GM04504 (cell line): ENCODE data around the gene CAP2.
"Not testable (repeated sequence)": the region's sequence is repeated elsewhere in the genome, so short reads cannot be mapped to it uniquely, and the experiment has no call there.

Source experiments
- DNase-seq: peaks from one replicate; pipeline ENCODE4 v3.0.0-alpha.2; 2012; ENCODE audit warnings: low read depth

Gene CAP2

DNA sequence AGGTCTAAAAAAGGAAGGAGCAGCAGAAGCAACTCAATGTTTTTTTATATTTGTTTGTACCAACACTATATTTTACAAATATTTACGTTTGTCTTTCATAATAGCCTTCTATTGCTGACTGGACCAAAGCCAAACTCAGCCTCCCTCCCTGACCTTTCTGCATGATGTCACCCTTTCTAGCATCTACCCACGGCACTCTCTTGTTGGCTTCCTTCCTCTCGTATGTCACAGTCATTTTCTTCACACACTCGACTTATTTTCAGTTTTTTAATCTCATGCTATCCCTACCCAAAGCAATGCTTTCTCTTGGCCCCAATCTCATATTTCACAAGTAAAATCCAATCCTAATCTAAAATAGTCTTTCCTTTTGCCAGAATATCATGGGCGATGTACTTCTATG, 190.4 kb downstream of the CAP2 start:
- DNase-seq: no peak

DNA sequence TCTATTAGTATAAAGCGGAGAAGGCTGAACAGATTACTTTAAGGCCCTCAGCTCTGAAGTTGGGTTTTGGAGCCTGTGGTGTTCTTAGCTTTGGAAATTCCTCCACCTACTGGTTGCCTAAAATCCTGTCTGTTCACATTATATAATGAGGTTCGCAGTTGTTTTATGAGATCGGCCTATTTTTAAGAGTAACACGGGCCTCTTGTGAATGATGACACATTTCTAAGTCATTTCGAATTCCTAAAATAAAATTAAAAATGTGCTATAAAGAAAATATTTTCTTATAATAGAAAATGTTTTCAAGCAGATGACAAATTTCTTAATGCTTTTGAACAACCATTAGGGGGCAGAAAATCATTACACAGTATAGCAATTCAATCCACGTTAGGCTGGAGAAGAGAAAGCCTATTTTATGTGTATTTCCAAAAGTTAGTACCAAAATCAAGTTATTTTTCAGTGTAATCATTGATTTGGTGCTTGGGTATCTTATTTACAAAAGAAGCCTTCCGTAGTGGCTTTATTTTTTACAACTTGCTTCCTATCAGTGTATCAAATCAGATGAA, 190.9 kb downstream of the CAP2 start:
- DNase-seq: peak; percentile 65

DNA sequence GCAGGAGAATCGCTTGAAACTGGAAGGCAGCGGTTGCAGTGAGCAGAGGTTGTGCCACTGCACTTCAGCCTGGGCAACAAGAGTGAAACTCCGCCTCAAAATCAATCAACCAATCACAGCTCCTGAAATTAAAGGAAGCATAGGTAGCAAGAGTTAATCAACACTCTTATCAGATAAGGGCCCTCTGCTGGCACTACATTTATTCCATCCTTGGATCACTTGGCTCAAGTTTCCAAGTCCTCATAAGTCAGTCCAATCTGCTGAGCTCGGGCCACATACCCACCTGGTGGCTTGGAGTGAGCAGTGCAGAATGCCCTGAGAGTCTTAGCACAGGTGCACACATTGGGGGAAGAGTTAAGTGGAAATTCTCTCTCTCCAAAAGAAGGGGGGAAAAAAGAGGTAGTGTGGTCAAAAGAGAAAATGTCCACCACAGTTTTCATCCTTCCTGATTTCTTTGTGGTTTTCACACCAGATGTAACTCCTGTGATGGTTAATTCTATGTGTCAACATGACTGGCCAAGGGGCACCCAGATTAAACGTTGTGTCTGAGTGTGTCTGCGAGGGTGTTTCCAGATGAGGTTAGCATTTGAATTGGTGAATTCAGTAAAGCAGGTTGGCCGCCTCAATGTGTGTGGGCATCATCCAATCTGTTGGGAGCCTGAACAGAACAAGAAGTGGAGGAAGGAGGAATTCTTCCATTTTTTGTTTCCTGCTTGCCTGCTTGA, 192.5 kb downstream of the CAP2 start:
- DNase-seq: no peak

DNA sequence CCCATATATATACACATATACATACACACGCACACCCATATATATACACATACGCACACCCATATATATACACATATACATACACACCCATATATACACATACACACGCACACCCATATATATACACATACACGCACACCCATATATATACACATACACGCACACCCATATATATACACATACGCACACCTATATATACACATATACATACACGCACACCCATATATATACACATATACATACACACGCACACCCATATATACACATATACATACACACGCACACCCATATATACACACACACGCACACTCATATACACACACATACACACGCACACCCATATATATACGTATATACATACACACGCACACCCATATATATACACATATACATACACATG, 193.2 kb downstream of the CAP2 start:
- not testable (repeated sequence) for DNase-seq

DNA sequence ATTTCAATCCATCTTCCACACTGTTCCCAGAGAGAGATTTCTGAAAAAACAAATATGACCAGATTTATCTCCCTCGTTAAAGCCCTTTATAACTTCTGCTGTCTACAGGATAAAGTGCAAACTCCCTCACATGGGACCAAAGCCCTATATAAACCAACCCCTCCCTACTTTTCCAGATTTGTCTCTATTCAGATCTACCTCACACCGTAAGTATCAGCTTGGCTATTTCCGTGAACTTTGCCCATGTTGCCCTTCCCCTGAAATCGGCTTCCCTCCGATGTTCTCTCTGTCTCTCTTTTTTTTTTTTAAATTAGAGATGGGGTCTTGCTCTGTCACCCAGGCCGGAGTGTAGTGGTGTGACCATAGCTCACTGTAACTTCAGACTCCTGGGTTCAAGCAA, 194.6 kb downstream of the CAP2 start:
- DNase-seq: no peak

DNA sequence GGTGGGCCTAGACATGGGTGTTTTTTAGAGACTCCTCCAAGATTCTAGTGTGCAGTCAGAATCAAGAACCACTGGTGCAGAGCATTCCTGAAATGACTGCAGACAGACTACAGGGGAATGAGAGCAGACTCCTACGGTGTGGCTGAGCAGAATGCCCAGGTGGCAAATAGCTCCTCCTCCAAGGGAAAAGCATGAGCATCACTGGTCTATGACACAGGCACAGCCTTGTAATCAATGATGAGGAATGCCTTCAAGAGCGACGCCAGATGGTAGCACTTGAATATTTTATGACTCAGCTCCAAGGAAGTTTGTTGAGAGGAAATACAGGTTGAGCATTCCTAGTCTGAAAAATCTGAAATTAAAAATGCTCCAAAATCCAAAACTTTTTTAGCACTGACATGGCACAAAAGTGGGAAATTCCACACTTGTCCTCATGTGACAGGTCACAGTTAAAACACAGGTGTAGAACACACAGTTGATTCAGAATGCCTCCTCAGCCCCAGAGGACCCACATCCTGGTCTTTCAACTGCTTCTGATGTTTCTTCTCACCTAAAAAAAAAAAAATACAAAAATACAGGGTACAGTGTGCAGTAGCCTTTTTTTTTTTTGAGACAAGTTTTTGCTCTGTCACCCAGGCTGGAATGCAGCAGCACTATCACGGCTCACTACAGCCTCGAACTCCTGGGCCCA, 196.2 kb downstream of the CAP2 start:
- peak; percentile 75 for DNase-seq

DNA sequence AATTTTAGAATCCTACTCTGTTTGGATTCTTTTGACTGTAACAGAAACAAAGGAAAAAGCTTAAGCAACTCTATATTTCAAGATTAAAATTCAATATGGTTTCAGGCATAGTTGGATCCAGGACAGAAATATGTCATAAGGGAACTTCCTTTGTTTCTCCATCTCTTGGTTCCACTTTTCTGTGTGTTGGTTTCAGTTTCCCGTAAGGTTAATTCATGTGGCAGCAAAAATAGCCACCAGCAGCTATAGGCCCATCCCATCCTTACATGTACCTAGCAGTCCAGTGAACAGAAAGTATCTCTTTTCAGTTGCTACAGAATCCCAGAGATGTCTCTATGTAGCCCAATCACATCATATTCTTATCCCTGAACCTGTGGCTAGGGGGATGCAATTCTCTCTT, 197.9 kb downstream of the CAP2 start:
- no peak for DNase-seq

DNA sequence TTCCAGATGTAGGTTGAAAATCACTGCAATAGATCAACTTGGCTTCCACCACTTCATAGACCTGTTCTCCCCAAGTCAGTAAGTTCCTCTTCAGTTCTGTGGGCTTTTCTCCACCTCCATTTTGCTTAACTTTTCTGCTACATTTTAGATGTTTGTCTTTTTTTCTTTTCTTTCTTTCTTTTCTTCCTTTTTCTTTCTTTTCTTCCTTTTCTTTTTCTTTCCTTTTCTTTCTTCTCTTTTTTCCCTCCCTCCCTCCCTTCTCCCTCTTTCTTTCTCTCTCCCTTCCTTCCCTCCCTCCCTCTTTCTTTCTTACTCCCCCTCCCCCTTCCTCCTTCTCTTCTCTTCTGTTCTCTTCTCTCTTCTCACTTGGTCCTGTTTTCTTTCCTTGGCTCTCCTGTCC, 199.9 kb downstream of the CAP2 start:
- no peak for DNase-seq

DNA sequence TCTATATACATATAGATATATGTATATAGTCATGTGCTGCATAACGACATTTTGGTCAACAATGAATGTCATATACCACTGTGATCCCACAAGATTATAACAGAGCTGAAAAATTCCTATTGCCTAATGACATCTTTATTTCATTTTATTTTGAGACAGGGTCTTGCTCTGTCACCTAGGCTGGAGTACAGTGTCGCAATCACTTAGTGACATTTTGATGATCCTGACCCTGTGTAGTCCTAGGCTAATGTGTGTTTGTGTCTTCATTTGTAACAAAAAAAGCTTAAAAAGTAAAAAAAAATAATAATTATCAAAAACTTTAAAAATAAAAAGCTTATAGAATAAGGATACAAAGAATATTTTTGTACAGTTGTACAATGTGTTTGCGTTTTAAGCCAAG, 202.7 kb downstream of the CAP2 start:
- no peak for DNase-seq

DNA sequence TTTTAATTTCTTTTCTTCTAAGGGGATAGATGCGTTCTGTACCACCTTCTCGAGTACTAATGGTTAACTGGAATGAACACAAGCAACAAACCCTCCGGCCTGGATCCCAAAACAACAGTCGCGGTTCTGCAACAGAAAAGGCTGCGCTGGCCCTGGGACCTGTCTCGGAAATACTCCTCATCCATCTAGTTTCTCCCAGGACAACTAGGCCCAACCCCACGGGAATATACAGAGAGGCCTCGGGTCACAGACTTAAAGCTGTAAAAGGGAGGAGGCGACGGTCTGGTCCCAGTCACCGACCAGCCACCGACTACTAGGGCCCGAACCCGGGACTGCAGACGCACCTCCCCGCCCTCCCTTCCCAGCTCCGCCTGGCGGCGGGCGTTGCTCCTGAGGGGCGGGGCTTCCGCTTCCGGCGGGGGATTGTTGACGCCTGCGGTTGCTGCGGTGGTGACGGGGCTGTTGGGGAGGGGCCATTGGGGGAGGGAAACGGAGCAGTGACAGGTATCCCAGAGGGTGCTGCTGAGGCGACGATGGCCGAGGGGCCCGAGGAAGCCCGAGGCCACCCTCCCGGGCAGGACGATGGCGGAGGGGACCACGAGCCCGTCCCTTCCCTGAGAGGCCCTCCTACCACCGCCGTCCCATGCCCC, 206.6 kb downstream of the CAP2 start, which contains the start of gene FAM8A1:
Gene FAM8A1 (plus strand): TSS at position 426 of the 650 bp plus-strand sequence. CDS start 108 bp downstream, at position 534.
- peak; percentile 71 for DNase-seq

DNA sequence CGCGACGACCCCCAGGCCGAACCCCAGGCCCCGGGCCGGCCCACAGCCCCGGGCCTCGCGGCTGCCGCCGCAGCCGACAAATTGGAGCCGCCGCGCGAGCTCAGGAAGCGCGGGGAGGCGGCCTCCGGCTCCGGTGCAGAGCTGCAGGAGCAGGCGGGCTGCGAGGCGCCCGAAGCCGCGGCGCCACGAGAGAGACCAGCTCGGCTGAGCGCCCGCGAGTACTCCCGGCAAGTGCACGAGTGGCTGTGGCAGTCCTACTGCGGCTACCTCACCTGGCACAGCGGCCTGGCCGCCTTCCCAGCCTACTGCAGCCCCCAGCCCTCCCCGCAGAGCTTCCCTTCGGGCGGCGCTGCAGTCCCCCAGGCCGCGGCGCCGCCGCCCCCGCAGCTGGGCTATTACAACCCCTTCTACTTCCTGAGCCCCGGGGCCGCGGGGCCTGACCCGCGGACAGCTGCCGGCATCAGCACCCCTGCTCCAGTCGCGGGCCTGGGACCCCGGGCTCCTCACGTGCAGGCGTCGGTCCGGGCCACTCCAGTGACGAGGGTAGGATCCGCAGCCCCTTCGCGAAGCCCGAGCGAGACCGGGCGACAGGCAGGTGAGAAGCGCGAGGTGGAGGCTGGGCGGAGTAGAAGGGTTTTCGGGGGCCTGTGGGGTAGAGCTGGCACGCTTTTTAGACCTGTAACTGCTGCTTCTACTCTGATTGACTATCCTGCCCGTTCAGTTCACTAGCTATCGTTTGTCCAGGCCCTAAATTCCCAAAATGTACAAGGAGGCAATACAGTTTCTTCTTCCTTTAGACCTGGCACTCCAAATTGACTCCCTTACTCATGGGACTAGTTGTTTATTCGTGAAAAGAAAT, 207.4 kb downstream of the CAP2 start:
- peak; percentile 2 for DNase-seq

DNA sequence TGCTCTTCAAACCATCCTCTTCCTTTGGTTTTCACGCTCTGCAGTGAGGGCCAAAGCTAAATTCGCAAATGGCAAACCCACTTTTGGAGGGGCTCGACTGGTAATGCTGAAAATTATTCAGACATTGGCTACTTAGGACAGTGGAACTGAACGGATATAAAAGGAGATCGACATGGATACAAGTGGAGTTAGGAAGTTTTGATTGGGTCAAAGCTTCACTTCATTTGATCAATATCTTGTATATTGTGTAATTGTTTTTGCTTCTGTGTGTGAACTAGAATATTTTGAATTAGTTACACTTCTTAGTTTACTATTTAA, 207.9 kb downstream of the CAP2 start:
- DNase-seq: no peak

DNA sequence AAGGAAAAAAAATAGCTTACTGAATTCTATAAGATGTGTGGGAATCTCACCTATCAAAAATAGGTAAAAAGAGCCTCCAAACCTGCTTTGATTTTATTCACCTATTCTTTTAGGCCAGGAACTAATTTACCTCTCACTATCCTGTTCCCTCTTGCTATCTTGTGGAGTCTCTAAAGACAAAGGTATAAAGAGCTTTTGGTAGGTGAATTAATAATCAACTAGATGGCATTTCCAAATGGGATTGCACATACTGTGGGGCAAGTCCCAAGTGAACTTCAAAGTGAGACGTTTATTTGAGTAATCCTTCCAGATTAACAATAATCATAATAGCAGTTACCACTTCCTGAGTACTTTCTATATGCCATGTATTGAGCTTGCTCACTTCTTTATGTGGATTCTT, 209.5 kb downstream of the CAP2 start:
- DNase-seq: no peak

DNA sequence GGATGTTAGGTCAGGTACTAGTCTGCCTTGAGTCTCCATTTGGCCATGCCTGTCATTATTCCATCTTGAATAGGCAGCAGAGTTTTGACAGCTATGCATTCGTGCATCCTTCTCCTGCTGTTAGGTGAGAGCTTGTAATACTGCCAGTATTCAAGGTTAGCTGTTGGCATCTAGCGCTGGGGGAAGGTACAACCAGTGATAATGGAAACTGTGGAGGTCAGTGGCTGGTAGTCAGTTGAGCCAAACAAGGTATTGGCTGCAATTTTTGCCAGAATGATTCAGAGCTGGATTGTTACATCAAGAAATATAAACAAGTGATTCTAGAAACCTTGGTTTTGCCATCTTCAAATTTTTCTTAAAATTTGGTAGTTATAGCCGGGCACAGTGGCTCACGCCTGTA, 213.2 kb downstream of the CAP2 start:
- no peak for DNase-seq
